Central memory CD4-positive, alpha-beta T cell (primary cell): Measurements from ENCODE around the gene HYKK.
"Not testable (repeated sequence)": the region's sequence is repeated elsewhere in the genome, so short reads cannot be mapped to it uniquely, and the experiment has no call there.

Source experiments
- DNase-seq: peaks from one replicate; pipeline ENCODE4 v3.0.0; 2022

Gene HYKK

GRCh38 chr15:78540141-78540870 is 32.9 kb downstream of the HYKK start, which contains the start of gene PSMA4:
PSMA4 (plus strand) TSS chr15:78540444; CDS start chr15:78541928, 1,484 bp downstream.
- DNase-seq: peak; percentile 92

DNA sequence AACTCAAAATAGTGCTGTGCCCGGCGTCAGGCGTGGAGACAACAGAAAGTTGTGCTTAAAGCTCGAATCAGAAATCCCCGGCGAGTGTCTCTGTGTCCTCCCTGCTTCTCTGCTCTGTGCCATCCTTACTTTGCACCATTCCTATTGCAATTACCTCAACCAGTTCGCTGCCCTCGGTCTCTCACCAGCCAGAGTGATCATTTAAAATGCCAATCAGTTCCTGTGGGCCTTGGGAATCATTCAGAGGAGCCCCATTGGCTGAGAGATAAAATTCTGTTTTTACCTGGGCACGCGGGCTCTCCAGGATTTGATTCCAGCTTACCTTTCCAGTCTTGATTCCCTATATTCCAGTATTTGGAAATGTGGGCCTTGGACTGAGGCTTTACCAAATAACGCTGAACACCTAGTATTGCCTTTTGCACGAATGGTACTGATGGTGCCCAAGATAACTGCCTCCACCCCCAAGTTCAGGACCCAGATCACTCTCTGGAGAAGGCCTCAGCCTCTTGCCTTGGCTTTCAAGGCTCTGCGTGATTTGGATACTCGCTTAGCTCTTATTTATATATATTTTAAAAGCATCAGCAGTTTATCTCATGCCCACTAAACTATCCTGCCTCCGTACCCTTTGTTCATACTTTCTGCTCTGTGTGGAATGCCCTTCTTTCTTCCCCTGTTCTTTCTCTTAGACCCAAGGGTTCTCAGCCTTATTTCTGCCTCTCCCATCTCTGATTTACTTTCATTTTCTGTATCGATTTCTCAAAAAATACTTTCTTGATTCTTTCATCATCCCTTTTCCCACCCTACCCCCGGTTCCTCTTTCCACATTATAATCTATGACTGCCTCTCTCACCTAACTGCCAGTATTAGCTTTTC is 33.7 kb downstream of the HYKK start:
- peak; percentile 3 for DNase-seq

DNA sequence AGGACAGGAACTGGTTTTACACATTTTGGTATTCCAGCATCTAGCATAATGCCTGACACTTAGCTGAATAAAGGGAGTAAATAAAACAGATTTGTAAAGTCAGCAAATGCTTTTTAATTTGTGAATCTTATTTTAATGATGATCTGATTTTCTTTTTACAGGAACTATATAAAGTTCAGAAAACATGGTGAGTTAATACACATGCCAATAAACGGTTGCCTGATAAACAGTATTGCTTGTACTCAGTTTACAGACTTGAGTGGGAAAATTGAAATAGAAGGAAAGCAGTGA is 34.3 kb downstream of the HYKK start:
- DNase-seq: no peak

DNA sequence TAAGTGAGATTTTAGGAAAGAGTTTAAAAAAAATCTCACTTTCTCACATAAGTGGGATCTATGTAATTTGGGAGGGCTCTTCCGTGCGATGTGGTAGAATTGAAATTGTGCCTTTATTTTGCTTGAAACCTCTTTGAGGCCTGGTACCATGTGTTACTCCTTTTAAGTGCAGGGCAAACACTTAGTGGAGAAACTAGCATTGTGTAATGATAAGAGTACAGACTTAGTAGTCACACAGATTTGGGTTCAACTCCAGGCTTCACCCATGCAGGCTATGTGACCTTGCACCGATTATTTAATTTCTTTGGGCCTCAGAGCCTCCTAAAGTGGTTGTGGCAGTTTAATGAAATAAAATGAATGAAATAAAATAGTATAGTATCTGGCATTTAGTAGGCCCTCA is 35.3 kb downstream of the HYKK start:
- DNase-seq: no peak

DNA sequence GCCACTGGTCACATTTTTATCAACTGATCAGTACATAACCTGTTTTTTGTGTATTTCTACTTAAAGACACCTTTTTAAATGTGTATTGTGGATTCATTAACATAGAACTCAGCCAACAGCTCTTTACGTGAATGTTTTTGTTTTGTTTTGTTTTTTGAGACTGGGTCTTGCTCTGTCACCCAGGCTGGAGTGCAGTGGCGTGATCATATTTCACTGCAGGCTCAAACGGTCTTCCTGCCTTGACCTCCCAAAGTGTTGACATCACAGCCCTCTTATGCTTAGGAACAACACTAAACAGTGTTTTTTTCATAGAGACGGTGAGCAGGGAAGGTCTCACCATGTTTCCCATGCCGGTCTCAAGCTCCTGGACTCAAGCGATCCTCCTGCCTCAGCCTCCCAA is 42.8 kb downstream of the HYKK start:
- no peak for DNase-seq

GRCh38 chr15:78550815-78551214 is 43.4 kb downstream of the HYKK start:
- no peak for DNase-seq

DNA sequence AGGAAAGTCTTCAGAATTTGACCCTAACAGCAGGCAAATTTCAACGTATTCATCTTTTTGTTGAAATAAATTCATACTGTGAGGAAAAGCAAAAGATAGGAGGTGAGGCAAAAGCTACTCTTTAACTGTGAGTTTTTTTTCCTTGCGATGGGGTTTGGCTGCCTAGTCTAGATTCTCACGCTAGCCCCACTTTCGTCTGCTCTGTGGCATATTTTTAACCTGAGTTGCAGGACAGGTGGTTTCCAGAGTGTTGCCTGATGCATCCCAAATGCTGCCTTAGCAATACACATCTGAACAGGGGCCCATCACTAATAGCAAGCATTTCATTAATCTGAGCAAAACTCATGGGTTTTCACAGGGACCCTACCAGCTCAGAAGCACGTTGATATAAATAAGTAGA is 44.5 kb downstream of the HYKK start:
- no peak for DNase-seq

DNA sequence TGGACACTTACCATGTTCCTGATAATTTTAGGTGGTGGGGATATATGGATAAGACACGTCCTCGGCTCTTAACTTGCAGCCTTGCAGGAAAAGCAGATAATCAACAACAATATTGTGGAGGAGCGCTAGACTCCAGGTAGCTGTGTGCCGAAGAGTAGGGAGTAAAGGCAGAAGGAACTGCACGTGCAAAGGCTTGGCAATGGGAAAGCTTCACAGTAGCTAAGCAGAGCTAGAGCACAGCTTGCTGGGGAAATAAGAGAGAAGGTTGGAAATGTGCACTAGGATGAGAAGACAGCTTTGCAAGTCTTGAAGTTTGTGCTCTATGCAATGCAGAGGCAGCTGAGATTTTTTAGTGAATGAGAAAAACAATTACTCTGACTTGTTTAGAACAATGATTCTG is 45.2 kb downstream of the HYKK start:
- DNase-seq: no peak

DNA sequence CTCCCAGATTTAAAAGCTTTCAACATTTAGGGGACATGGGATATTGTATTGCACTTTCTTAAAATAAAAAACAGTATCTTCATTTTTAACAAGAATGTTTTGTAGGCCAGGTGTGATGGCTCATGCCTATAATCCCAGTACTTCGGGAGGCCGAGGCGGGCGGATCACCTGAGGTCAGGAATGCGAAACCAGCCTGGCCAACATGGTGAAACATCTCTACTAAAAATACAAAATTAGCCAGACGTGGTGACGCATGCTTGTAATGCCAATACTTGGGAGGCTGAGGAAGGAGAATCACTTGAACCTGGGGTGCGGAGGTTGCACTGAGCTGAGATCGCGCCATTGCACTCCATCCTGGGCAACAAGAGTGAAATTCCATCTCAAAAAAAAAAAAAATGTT is 52.8 kb downstream of the HYKK start:
- DNase-seq: not testable (repeated sequence)

DNA sequence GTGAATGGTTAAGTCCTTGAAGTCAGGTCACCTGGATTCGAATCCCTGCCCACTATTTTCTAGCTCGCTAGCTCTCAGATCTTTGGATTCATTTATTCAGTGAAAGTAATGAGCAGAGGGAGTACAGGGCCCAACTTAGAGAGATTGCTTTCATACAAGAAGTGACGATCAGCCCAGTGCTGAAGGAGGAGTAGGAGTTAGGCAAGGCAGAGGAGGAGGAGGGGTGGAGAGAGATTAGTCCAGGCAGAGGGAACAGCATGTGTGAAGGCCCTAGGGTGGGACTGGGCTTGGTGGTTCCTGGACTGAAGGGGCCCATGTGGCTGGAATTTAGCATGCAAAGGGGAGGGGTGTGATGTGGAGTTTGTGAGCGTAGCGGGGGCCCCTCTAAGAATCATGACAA is 54.1 kb downstream of the HYKK start:
- DNase-seq: no peak

- no peak for DNase-seq
Measured at GRCh38 chr15:78563092-78563491, 55.7 kb downstream of the HYKK start.

DNA sequence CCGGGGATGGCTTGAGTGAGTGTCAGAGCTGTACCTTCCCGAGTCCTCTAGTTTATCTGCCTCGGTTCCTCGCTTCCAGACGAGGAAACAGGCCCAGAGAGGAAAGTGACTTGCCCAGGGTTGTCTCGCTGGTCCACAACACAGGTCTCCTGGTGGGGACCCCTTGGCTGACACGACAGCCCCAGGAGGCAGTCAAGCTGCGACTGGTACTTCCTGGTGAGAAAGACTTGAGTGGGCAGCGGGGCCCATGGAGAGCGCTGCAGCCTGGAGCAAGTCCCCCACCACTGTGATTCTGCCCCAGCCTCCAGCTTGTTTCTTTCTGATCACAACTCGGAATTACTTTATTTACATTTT is 57.3 kb downstream of the HYKK start:
- no peak for DNase-seq

GRCh38 chr15:78565097-78565950 is 57.9 kb downstream of the HYKK start, which contains the start of gene CHRNA5:
CHRNA5 (plus strand) TSS chr15:78565520; CDS start chr15:78565720, 200 bp downstream.
- DNase-seq: peak; percentile 31

DNA sequence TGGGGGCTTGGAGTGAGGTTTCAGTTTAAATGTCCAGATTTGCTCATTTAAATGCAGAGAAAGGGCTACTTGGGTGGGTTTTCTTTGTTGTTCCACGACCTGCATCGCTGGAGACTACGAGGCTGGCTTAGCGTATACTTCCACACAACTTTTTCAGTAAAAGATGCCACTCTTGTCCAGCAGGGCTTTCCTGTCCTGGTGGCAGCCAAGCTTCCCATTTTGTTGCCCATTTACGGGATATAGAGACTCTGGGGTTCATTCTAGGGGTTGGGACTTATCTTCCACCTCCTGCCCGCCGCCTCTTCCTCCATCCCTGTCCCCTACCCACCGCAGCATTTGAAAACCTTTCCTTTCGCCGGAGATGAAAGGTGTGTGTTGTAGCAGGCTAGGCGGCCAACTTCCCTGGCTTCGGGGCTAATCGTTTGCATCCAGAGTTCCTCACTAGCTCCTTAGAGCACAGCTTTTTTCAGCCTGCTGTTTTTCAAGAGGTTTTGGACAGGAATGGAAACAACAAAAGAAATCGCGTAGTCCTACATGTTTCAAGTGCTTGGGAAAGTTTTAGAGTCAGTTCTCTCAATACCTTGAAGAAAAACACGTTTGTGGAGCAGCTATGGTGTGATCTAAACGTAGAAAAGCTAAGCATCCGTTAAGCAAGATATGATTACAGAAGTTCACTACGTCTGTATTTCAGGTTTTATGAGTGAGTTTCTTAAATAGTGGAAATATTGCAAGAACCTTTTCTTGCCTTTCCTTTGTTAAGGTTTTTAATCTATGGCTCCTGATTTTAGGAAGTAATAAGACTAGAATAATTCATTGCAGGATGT is 58.8 kb downstream of the HYKK start:
- DNase-seq: no peak

DNA sequence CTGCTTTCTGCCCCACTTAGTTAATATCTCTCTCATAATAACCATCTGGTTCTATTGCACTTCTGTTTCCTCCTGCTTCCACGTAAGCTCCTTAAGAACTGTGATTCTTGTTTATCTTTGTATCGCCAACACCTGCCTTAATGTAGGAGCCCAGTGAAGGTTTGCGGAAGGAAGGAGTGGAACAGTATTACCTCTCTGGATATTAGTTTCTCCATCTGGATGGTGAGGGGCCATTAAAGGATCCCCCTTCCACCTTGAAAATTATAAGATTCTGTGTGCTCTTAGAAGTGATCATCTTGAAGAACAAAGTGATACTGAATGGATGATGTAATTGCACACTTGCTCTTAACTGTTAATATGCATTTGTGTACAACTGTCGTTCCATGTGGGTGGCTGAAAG is 60.2 kb downstream of the HYKK start:
- no peak for DNase-seq

GRCh38 chr15:78570710-78571109 is 63.3 kb downstream of the HYKK start:
- no peak for DNase-seq

- no peak for DNase-seq
Measured at GRCh38 chr15:78571382-78571781, 64.0 kb downstream of the HYKK start.

DNA sequence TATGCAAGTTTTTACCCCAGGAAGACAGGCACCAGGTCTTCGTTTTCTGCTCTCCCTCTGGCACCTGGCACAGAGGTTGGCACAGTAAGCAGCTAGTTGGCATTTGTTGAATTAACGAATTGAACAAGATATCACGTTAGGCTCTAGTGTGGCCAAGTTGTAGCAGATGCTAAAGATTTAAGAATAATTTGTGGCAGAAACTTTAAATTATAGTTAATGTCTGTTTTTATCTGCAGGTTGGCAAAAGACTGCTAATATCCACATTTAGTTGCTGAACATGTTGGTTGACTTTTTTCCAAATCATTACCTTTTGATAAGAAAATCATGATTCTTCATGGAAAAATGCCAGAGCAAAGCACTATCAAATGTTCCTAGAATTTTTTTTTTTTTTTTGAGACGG is 66.0 kb downstream of the HYKK start:
- no peak for DNase-seq

DNA sequence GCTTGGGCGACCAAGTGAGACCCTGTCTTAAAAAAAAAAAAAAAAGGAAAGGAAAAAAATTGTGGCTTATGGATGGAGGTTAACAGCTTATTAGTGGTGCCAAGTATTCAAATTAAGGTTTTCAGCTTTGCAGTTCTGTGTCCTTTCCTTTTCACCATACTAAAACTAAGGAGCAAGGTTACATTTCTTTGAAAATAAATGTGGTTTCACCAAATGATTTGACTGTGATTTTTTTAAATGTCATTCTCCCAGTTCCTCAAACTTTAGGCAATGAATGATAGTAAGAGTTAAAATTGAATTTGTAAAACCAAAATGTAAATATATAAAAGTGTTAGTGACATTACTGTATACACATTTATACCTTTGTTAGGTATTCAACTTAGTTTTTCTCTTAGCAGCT is 67.6 kb downstream of the HYKK start:
- no peak for DNase-seq
